ENCODE results near the gene MDN1. TPM values are rescaled to one million over a fixed set of nuclear protein-coding genes. Genes with fewer than 3 reads are reported as not detected.
"Not testable (repeated sequence)": the region's sequence is repeated elsewhere in the genome, so short reads cannot be mapped to it uniquely, and the experiment has no call there.

Gene MDN1
- total and polyA plus RNA-seq, 7 donors, result 3.0 to 29.9 (median 16.5) TPM

DNA sequence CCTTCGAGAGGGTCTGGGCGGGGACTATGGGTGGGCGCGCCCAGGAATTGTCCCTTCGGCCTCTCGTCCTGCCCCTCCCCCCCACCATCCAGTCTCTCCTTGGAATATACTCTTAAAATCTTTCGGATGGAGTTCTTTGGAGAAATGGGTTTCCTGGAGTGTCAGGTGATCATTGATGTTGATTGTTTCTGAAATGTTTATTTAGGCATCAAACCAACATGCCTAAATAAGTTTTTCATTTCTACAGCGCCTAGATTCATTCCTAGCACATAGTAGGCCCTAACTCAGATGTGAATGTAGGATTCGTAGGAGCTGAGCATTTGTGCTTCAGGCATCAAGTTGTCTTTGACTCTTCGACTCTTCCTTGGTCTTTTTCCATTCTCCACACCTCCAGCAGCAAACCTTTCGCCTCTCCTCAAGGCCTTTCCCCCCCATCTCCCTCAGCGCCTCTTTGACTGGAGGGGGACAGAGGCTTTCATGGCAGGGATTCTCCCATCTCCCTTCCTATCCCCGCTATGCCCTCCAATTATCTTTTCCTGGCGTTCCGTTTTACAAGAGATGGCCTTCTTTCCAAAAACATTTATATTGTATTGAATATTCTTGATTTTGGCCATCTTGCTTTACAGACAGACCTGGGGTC, 10.7 kb upstream of the MDN1 start:
- Histone ChIP-seq H3K9me3 (no peaks in the 10 kb centered on the region), H3K27me3 (no peaks in the 10 kb centered on the region), H3K36me3 (peaks cover 0 to 24% (median 3%) of the 10 kb centered on the region in 4 donors), H3K4me1 (peaks cover 0 to 22% (median 16%) of the 10 kb centered on the region in 4 donors), H3K4me3 (peak overlapping the region; percentile 81 to 89 (median 87)), H3K27ac (peak overlapping the region; percentile 75 to 89 (median 84))
- intact Hi-C loops (cut with DNase I), result loop anchor here (10.0 kb wide), 2 partner anchors 475 to 755 kb away; partner anchors contain the start of genes MAP3K7 and UBE2J1
- no peak for DNase-seq
- WGBS, 2 donors, result 5 to 13% methylated on average over 15 of the region's 15 CpGs
- TF ChIP-seq POLR2AphosphoS5 (IDR thresholded peaks at IDR 0.05) (no peak), EP300 (IDR thresholded peaks at IDR 0.05) (no peak), POLR2A (IDR thresholded peaks at IDR 0.05) (no peak)
- TF ChIP-seq, protein P1, sequence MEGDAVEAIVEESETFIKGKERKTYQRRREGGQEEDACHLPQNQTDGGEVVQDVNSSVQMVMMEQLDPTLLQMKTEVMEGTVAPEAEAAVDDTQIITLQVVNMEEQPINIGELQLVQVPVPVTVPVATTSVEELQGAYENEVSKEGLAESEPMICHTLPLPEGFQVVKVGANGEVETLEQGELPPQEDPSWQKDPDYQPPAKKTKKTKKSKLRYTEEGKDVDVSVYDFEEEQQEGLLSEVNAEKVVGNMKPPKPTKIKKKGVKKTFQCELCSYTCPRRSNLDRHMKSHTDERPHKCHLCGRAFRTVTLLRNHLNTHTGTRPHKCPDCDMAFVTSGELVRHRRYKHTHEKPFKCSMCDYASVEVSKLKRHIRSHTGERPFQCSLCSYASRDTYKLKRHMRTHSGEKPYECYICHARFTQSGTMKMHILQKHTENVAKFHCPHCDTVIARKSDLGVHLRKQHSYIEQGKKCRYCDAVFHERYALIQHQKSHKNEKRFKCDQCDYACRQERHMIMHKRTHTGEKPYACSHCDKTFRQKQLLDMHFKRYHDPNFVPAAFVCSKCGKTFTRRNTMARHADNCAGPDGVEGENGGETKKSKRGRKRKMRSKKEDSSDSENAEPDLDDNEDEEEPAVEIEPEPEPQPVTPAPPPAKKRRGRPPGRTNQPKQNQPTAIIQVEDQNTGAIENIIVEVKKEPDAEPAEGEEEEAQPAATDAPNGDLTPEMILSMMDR (IDR thresholded peaks at IDR 0.05), result no peak

DNA sequence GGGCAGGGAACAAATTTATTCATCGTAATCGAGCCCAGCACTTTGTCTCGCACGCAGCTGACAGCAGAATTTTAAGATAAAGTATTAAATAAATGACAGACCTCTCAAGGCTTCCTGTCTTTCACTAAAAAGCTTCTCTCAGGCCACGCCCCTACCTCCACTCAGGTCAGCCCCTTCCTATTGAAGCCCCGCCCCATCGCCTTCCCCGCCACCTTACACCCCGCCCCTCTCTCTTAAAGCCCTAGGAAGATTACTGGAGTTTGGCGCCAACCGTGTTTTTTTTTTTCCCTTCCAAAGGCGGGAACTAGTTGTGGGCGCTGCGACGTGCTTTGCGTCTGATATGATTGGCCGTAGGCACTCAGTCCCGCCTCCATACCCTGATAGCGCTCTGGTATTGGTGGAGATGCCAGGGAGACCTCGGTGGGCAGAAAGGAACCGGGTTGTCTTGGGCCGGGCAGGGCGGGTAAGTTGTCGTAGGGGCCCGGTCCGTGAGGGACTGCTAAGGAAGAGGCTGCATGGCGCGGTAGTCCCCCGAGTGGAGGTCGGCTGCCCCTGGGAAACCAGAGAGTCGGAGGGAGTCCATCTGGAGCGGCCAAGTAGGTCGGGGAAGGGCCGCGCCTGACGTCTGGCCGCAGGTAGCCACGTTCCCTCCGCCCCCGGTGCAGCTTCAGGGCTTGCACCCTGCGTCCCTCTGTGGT, 10.0 kb upstream of the MDN1 start, which contains the start of gene CASP8AP2:
Gene CASP8AP2, plus strand, starts transcription at position 409 of the 698 bp plus-strand sequence.
- Histone ChIP-seq H3K9me3 (no peaks in the 10 kb centered on the region), H3K4me1 (peaks cover 0 to 22% (median 16%) of the 10 kb centered on the region in 4 donors), H3K4me3 (peak within 1 kb of the TSS; percentile 81 to 89 (median 87)), H3K27me3 (no peaks in the 10 kb centered on the region), H3K27ac (peak within 1 kb of the TSS; percentile 75 to 89 (median 86)), H3K36me3 (peaks cover 0 to 24% (median 3%) of the 10 kb centered on the region in 4 donors)
- WGBS, 2 donors, result 0 to 1% methylated on average over 41 of the region's 41 CpGs
- intact Hi-C loops (cut with DNase I), result loop anchor here (1.0 to 10.0 kb wide), 7 partner anchors 10 to 867 kb away; partner anchors contain the start of genes ANKRD6, LYRM2, MAP3K7 and MDN1
- TF ChIP-seq, protein P1 (IDR thresholded peaks at IDR 0.05), result no peak
- peak; percentile 44 to 62 for TF ChIP-seq POLR2A (IDR thresholded peaks at IDR 0.05)
- TF ChIP-seq EP300 (IDR thresholded peaks at IDR 0.05), result no peak
- TF ChIP-seq POLR2AphosphoS5 (IDR thresholded peaks at IDR 0.05), result peak; percentile 79 to 93 (median 83)
- peak; percentile 97 for DNase-seq

DNA sequence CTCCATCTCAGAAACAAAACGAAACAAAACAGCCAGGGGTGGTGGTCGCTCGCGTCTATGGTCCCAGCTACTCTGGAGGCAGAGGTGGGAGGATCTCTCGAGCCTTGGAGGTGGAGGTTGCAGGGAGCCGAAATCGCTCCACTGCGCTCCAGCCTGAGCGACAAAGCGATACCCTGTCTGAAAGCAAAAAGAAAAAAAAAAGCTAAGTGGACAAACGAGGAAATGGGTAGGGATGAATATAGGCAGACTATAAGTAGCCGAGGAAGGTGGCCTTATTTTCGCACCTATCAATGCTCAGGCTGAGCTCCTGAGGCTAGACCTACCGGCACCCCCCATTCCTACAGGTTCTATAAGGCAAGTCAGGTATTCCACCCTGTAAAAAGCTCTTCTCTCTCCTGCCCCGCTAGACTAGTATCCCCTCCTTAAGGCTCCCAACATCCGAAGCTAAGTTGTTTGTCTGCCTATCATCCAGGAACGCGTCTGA, 9.4 kb upstream of the MDN1 start:
- WGBS, 2 donors, result 1 to 2% methylated on average over 18 of the region's 18 CpGs
- peak overlapping the region; percentile 33 to 89 (median 84) for H3K4me3 ChIP-seq
- H3K4me1 ChIP-seq, result peaks cover 0 to 22% (median 16%) of the 10 kb centered on the region in 4 donors
- no peaks in the 10 kb centered on the region for H3K27me3 ChIP-seq
- H3K27ac ChIP-seq, result peak overlapping the region; percentile 75 to 89 (median 86)
- intact Hi-C loops (cut with DNase I), result loop anchor here (1.0 to 10.0 kb wide), 5 partner anchors 10 to 867 kb away; partner anchors contain the start of genes ANKRD6, LYRM2, MDN1 and RNGTT
- peaks cover 0 to 24% (median 3%) of the 10 kb centered on the region in 4 donors for H3K36me3 ChIP-seq
- TF ChIP-seq, protein P1 (IDR thresholded peaks at IDR 0.05), result no peak
- no peak for TF ChIP-seq POLR2A (IDR thresholded peaks at IDR 0.05)
- no peak for TF ChIP-seq EP300 (IDR thresholded peaks at IDR 0.05)
- no peak for TF ChIP-seq POLR2AphosphoS5 (IDR thresholded peaks at IDR 0.05)
- DNase-seq, result peak; percentile 65
- no peaks in the 10 kb centered on the region for H3K9me3 ChIP-seq

DNA sequence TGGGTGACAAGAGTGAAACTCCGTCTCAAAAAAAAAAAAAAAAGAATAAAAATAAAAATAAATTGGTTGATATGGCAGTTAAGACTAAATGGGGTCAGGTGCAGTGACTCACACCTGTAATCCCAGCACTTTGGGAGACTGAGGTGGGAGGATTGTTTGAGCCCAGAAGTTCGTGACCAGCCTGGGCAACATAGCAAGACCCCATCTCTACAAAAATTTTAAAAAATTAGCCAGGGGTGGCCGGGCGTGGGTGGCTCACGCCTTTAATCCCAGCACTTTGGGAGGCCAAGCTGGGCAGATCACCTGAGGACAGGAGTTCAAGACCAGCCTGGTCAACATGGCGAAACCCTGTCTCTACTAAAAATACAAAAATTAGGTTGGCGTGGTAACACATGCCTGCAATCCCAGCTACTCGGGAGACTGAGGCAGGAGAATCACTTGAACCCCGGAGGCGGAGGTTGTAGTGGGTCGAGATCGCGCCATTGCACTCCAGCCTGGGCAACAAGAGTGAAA, 8.9 kb upstream of the MDN1 start:
- H3K4me1 ChIP-seq, result peaks cover 0 to 22% (median 16%) of the 10 kb centered on the region in 4 donors
- H3K9me3 ChIP-seq, H3K27me3 ChIP-seq, DNase-seq: not testable (repeated sequence)
- peak overlapping the region; percentile 75 to 89 (median 86) for H3K27ac ChIP-seq
- 25 to 54% methylated on average over 13 of the region's 13 CpGs for WGBS, 2 donors
- intact Hi-C loops (cut with DNase I), result loop anchor here (5.0 to 10.0 kb wide), 4 partner anchors 191 to 866 kb away; partner anchors contain the start of genes ANKRD6, LYRM2 and RNGTT
- peak overlapping the region; percentile 33 to 89 (median 84) for H3K4me3 ChIP-seq
- peaks cover 0 to 22% (median 3%) of the 10 kb centered on the region in 4 donors for H3K36me3 ChIP-seq

Data from sigmoid colon (tissue), 7 donors.